Ectodermal cell (in vitro differentiated cells): ENCODE measurements around the gene ZNF362.

ENCODE experiments used
- H3K27ac ChIP-seq: 2 replicates; pipeline ENCODE4 v1.7.0; 2013; ENCODE audit warnings: mild to moderate bottlenecking, low read depth, low read length; ENCODE audit not compliant: insufficient read depth, poor library complexity, severe bottlenecking
- H3K27me3 ChIP-seq: 2 replicates; pipeline ENCODE4 v1.7.0; 2013; ENCODE audit warnings: mild to moderate bottlenecking, low read length; ENCODE audit not compliant: insufficient read depth, control insufficient read depth, poor library complexity, severe bottlenecking
- H3K36me3 ChIP-seq: one replicate; pipeline ENCODE4 v1.7.0; 2013; ENCODE audit warnings: low read length; ENCODE audit not compliant: control insufficient read depth, insufficient read depth
- H3K4me1 ChIP-seq: one replicate; pipeline ENCODE4 v1.7.0; 2013; ENCODE audit warnings: low read length; ENCODE audit not compliant: control insufficient read depth, insufficient read depth
- H3K4me3 ChIP-seq: 2 replicates; pipeline ENCODE4 v1.7.0; 2013; ENCODE audit warnings: low read depth, low read length, control low read depth; ENCODE audit not compliant: insufficient read depth
- H3K9me3 ChIP-seq: 2 replicates; pipeline ENCODE4 v1.7.0; 2013; ENCODE audit warnings: mild to moderate bottlenecking, low read length, moderate library complexity; ENCODE audit not compliant: control insufficient read depth
- WGBS, 2 experiments: methylation state at CpG; one replicate each; pipeline ENCODE4 v1.1.7; 2013; ENCODE audit warnings: missing lambda C conversion rate in 2 of 2; 5-methylcytosine and 5-hydroxymethylcytosine counted together

Gene ZNF362

GRCh38 chr1:33332357-33332789 lies 76.1 kb downstream of the ZNF362 start:
- Histone ChIP-seq H3K4me3 (no peak overlapping the region), H3K36me3 (peaks cover 68% of the 10 kb centered on the region), H3K27ac (no peak overlapping the region), H3K27me3 (no peaks in the 10 kb centered on the region), H3K4me1 (peaks cover 25% of the 10 kb centered on the region), H3K9me3 (no peaks in the 10 kb centered on the region)
- 95% methylated on average over 10 of the region's 10 CpGs for WGBS, 2 experiments

DNA sequence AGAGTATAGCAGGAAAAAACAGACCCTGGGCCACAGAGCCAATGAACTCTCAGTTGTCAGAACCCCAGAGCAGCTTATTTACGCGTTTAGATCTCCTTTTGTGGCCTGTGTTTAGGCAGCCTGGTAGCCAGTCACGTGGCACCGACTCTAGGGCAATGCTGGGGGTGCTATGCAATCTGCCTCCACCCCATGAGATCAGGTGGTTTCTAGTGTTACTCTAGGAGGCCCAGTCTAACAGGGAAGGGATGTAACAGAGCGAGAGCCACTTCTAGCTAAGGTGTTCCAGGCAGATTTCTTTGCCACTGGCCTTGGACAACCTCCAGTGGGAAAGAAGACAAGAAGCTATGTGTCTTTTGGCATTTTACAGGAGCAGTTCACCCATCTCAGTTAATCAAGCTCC lies 76.6 kb downstream of the ZNF362 start:
- H3K36me3 ChIP-seq: peaks cover 62% of the 10 kb centered on the region
- H3K4me3 ChIP-seq: no peak overlapping the region
- H3K27ac ChIP-seq: no peak overlapping the region
- H3K27me3 ChIP-seq: no peaks in the 10 kb centered on the region
- 94 to 96% methylated on average over 5 of the region's 5 CpGs for WGBS, 2 experiments
- no peaks in the 10 kb centered on the region for H3K9me3 ChIP-seq
- H3K4me1 ChIP-seq: peaks cover 30% of the 10 kb centered on the region

DNA sequence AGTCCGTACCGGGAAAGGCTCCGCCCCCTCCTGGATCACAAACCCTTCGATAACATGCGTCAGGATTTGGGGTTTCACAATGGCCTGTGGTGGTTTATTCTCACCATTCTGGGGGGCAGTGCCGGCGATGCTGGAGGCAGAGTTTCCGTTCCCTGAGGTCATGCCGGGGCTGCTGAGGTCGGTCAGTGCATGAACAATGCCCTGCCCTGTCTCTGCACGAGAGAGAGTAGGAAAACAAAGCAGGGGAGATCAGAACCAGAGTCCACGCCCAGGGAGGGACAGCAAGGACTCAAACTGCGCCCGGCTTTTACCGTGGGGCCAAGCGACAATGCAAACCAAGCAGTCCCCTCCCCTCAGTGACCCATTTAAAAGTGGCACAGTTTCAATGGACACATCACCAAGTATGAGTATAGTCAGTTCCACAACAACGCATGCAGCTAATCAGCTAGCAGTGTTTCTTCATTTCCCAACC lies 77.8 kb downstream of the ZNF362 start:
- WGBS, 2 experiments: 78 to 82% methylated on average over 17 of the region's 17 CpGs
- H3K36me3 ChIP-seq: peaks cover 52% of the 10 kb centered on the region
- H3K4me1 ChIP-seq: peaks cover 42% of the 10 kb centered on the region
- no peaks in the 10 kb centered on the region for H3K27me3 ChIP-seq
- H3K4me3 ChIP-seq: no peak overlapping the region
- H3K27ac ChIP-seq: no peak overlapping the region
- H3K9me3 ChIP-seq: no peaks in the 10 kb centered on the region

DNA sequence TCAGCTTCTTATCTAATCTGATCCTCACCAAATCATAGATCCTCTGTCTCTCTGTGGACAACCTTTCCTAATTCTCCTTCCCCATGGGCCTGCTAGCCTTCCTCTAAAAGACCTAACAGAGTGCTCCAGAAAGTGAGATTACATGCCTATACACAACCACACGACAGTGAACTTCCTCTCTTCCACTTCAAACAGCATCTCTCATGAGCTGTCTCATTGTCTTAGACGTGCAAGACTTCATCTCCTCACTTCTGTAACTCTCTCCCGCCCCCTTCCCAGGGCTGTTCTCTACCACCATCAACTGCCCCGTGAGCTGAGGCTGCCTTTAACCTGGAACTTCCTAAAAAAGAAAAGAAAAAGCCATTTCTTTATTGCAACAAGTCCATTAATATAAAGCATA lies 78.7 kb downstream of the ZNF362 start:
- WGBS, 2 experiments: 91% methylated on average over 4 of the region's 4 CpGs
- Histone ChIP-seq H3K27ac (no peak overlapping the region), H3K27me3 (no peaks in the 10 kb centered on the region), H3K4me1 (peaks cover 51% of the 10 kb centered on the region), H3K36me3 (peaks cover 43% of the 10 kb centered on the region), H3K4me3 (no peak overlapping the region), H3K9me3 (no peaks in the 10 kb centered on the region)

DNA sequence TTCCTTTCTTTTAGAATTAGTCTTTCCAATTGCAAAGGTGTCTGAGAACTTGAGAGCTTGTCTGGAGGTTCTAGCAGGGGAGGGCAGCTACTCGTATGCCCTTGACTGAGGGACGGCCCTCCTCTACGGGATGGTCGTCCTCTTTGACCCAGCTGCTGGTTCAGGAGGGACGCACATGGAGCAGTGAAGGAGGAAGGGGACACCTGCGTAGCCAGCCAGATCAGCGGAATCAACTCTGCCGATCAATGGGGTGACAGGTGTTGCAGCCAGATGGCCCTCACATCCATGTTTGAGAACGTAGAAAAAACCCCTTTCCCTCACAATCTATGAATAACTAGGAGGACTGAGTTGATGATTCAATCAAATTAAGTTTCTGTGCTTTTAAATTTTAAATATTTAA lies 80.3 kb downstream of the ZNF362 start:
- Histone ChIP-seq H3K4me3 (no peak overlapping the region), H3K36me3 (peaks cover 28% of the 10 kb centered on the region), H3K4me1 (peaks cover 67% of the 10 kb centered on the region), H3K9me3 (no peaks in the 10 kb centered on the region), H3K27ac (no peak overlapping the region), H3K27me3 (no peaks in the 10 kb centered on the region)
- 81 to 84% methylated on average over 9 of the region's 9 CpGs for WGBS, 2 experiments

- Histone ChIP-seq H3K4me3 (no peak overlapping the region), H3K27me3 (no peaks in the 10 kb centered on the region), H3K4me1 (peaks cover 76% of the 10 kb centered on the region), H3K36me3 (peaks cover 19% of the 10 kb centered on the region), H3K27ac (peak overlapping the region; percentile 99), H3K9me3 (no peaks in the 10 kb centered on the region)
- 60 to 68% methylated on average over 6 of the region's 6 CpGs for WGBS, 2 experiments
Observed at GRCh38 chr1:33337441-33337840, 81.1 kb downstream of the ZNF362 start.

- H3K27ac ChIP-seq: peak overlapping the region; percentile 99
- WGBS, 2 experiments: 88% methylated on average over 1 of the region's 1 CpG
- no peaks in the 10 kb centered on the region for H3K9me3 ChIP-seq
- H3K27me3 ChIP-seq: no peaks in the 10 kb centered on the region
- peaks cover 82% of the 10 kb centered on the region for H3K4me1 ChIP-seq
- peaks cover 13% of the 10 kb centered on the region for H3K36me3 ChIP-seq
- H3K4me3 ChIP-seq: no peak overlapping the region
Observed at GRCh38 chr1:33338048-33338439, 81.8 kb downstream of the ZNF362 start.

- H3K27ac ChIP-seq: peak overlapping the region; percentile 99
- H3K4me3 ChIP-seq: no peak overlapping the region
- WGBS, 2 experiments: 35 to 37% methylated on average over 14 of the region's 14 CpGs
- H3K36me3 ChIP-seq: peaks cover 9% of the 10 kb centered on the region
- H3K27me3 ChIP-seq: no peaks in the 10 kb centered on the region
- no peaks in the 10 kb centered on the region for H3K9me3 ChIP-seq
- H3K4me1 ChIP-seq: peaks cover 82% of the 10 kb centered on the region
Observed at GRCh38 chr1:33338440-33339211, 82.3 kb downstream of the ZNF362 start.

GRCh38 chr1:33339413-33339812 lies 83.1 kb downstream of the ZNF362 start:
- H3K36me3 ChIP-seq: peaks cover 6% of the 10 kb centered on the region
- H3K4me1 ChIP-seq: peaks cover 82% of the 10 kb centered on the region
- H3K9me3 ChIP-seq: no peaks in the 10 kb centered on the region
- no peak overlapping the region for H3K4me3 ChIP-seq
- 70 to 76% methylated on average over 2 of the region's 2 CpGs for WGBS, 2 experiments
- H3K27me3 ChIP-seq: no peaks in the 10 kb centered on the region
- H3K27ac ChIP-seq: peak overlapping the region; percentile 99

DNA sequence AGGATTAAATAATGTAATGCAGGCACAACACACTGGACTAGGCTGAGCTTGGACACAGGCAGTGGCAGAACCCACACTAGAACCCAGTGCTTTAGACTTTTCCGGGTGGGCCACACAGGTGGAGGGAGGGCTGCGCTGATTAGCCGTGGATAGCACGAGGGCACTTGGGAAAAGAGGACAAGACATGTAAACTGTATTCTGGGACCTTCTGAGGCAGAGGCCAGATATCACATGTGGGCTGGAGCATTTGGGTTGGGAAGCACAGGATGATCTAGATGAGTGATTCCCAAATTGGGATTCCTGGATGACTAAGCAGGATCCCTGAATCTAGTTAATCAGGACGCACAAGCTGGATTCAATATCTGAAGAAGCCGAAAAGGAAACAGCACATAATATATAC lies 84.9 kb downstream of the ZNF362 start:
- H3K27ac ChIP-seq: no peak overlapping the region
- no peaks in the 10 kb centered on the region for H3K9me3 ChIP-seq
- H3K36me3 ChIP-seq: peaks cover 9% of the 10 kb centered on the region
- H3K27me3 ChIP-seq: no peaks in the 10 kb centered on the region
- 90% methylated on average over 6 of the region's 6 CpGs for WGBS, 2 experiments
- H3K4me3 ChIP-seq: no peak overlapping the region
- H3K4me1 ChIP-seq: peaks cover 88% of the 10 kb centered on the region
